K562 (cell line): ENCODE measurements around the gene PPP1R14C. TPM values are rescaled to one million over a fixed set of nuclear protein-coding genes. Genes with fewer than 3 reads are reported as not detected.
A peak's percentile ranks its signal among the peaks of the same experiment; 100 is the strongest.

ENCODE experiments used
- ARID2 ChIP-seq: fragments of 450-650 bp; IDR thresholded peaks from 2 replicates; pipeline ENCODE4 v1.6.1; 2017; ENCODE audit warnings: antibody characterized with exemption, mild to moderate bottlenecking
- BRF1 ChIP-seq: IDR thresholded peaks from 3 replicates; pipeline ENCODE4 v1.6.1; 2011; ENCODE audit warnings: borderline replicate concordance, mild to moderate bottlenecking; ENCODE audit not compliant: insufficient read length; ENCODE audit errors: extremely low read depth
- FOXK1 ChIP-seq: sonication (generic); formaldehyde crosslinking; IDR thresholded peaks from 2 replicates; pipeline ENCODE4 v1.8.0; 2022; ENCODE audit warnings: missing genetic modification reagents, mild to moderate bottlenecking, borderline replicate concordance
- HMGN3 ChIP-seq: IDR thresholded peaks from 2 replicates; pipeline ENCODE4 v1.6.1; 2011; ENCODE audit warnings: borderline replicate concordance, low read depth, mild to moderate bottlenecking, mixed read lengths, low read length; ENCODE audit not compliant: insufficient read length; ENCODE audit errors: extremely low read depth
- HNRNPLL ChIP-seq: fragments of 200-400 bp; formaldehyde crosslinking; IDR thresholded peaks from 2 replicates; pipeline ENCODE4 v1.6.1; 2017; ENCODE audit warnings: low read length, low read depth, mild to moderate bottlenecking; ENCODE audit not compliant: poor library complexity, severe bottlenecking
- NBN ChIP-seq: fragments of 450-650 bp; IDR thresholded peaks from 2 replicates; pipeline ENCODE4 v1.6.1; 2016; ENCODE audit warnings: low read depth, mild to moderate bottlenecking
- NKRF ChIP-seq: fragments of 450-650 bp; IDR thresholded peaks from 2 replicates; pipeline ENCODE4 v1.6.1; 2016; ENCODE audit warnings: borderline replicate concordance
- NR2C2 ChIP-seq, 2 experiments: fragments of 200-800 bp in 1 of 2; sonication (Bioruptor generic) in 1 of 2; sonication (generic) in 1 of 2; formaldehyde crosslinking in 1 of 2; IDR thresholded peaks; 2 replicates each; pipeline versions ENCODE4 v1.6.1 to v1.8.0; 2016 to 2022; ENCODE audit warnings: mild to moderate bottlenecking in 1 of 2, missing compliant biosample characterization in 1 of 2, missing genetic modification characterization in 1 of 2, missing genetic modification reagents in 1 of 2
- PCBP1 ChIP-seq: fragments of 200-400 bp; formaldehyde crosslinking; IDR thresholded peaks from 2 replicates; pipeline ENCODE4 v1.6.1; 2018; ENCODE audit warnings: mild to moderate bottlenecking, low read depth, low read length; ENCODE audit not compliant: poor library complexity, severe bottlenecking
- RBM15 ChIP-seq: fragments of 200-400 bp; formaldehyde crosslinking; IDR thresholded peaks from 2 replicates; pipeline ENCODE4 v1.6.1; 2018; ENCODE audit warnings: mild to moderate bottlenecking, low read length, moderate library complexity; ENCODE audit not compliant: insufficient read depth
- SMARCE1 ChIP-seq: fragments of 450-650 bp; IDR thresholded peaks from 2 replicates; pipeline ENCODE4 v1.7.1; 2016; ENCODE audit warnings: mild to moderate bottlenecking
- USF1 ChIP-seq: sonication (generic); formaldehyde crosslinking; IDR thresholded peaks from 2 replicates; pipeline ENCODE4 v1.9.0; 2022; ENCODE audit warnings: mild to moderate bottlenecking, missing genetic modification reagents
- ZBTB2 ChIP-seq: fragments of 450-650 bp; IDR thresholded peaks from 2 replicates; pipeline ENCODE4 v1.6.1; 2016; ENCODE audit warnings: antibody characterized with exemption
- ZNF644 ChIP-seq: fragments of 200-800 bp; sonication (Bioruptor generic); IDR thresholded peaks from 2 replicates; pipeline ENCODE4 v1.6.1; 2016; ENCODE audit warnings: low read depth, missing genetic modification characterization, missing compliant biosample characterization
- polyA plus RNA-seq, 8 experiments: library from polyadenylated mRNA; depleted of rRNA in 4 of 8; stranded (reverse) in 5 of 8; unstranded in 3 of 8; fragments of >200 nt; fragmentation: Nextera tagmentation in 2 of 8; fragmentation: Illumina TruSeq in 1 of 8; extraction: Ambion mirVana in 2 of 8; extraction: Trizol in 1 of 8; gene quantifications; 2 replicates each; pipeline versions ENCODE4 v1.2.1 to v1.2.3, GENCODE V29; 2011 to 2014; ENCODE audit warnings: inconsistent platforms in 1 of 8, missing spikeins in 1 of 8
- total RNA-seq, 7 experiments: library from RNA; depleted of rRNA in 6 of 7; stranded (reverse); fragments of >200 nt in 6 of 7; fragmentation: Illumina TruSeq in 2 of 7; extraction: Trizol in 2 of 7; gene quantifications; 2 replicates each; pipeline versions ENCODE4 v1.2.1 to v1.2.3, GENCODE V29; 2011 to 2021; ENCODE audit warnings: low replicate concordance in 1 of 7
- TF ChIP-seq, protein P1 (sequence below): sonication (generic); formaldehyde crosslinking; IDR thresholded peaks from 2 replicates; pipeline ENCODE4 v1.4.0; 2020; ENCODE audit warnings: mild to moderate bottlenecking, missing genetic modification reagents
- TF ChIP-seq, protein P2 (sequence below): fragments of 250-450 bp; sonication (Bioruptor Pico); IDR thresholded peaks from 2 replicates; pipeline ENCODE4 v1.9.0; 2021; ENCODE audit warnings: mild to moderate bottlenecking

The PPP1R14C gene
- total and polyA plus RNA-seq, 9 of the 15 experiments (the other 6 are each of a cell fraction or from before 2014, with no cell fraction given), result 4.5 to 16.6 (median 11.9) TPM

DNA sequence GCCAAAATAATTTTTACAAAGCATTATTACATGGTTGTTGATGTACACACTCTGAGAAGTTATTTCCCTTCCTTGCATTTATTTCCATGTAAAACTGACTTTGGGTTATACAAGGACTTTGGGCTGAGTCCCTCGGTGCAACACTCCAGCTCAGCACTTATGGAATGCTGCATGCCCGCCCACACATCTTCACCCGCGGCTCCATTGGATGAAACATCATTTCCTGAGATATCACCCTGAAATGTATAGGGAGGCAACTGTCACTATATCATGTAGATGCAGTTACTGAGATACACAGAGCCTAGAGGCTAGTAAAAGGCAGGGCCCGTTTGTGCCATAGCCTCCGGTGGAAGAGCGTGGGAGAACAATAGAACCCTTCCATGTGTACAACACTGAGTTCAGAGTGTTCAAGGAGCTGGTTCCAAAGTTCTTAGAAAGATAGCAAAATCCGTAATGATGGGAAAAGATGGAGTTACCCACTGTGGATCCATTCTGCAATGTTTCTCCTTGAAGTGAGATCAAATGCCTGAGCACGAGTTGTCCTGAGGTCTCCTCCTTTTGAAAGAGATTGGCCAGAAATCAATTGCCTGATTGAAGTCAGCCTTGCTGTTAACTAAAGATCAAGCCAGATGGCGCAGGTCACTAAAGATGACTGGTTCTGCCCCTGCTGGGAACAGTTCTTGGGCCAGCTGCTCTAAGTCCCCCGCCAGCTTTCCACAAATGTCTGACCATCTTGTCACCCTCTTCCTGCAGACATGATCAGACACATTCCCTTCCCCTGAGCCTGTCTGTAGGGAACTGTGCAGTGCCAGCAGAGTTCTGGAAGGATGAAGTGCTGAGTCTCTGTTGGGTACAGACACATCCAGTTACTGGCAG, 125.1 kb downstream of the PPP1R14C start (continued):
- 0 out of 2 replicates have a peak, but pooled peaks have one; percentile 50 for TF ChIP-seq ZBTB2
- TF ChIP-seq HMGN3, result no peak
- TF ChIP-seq BRF1, result no peak
- no peak for TF ChIP-seq FOXK1 (CRISPR knock-in tag)
- peak; percentile 33; the same call in 1 of the 2 replicates for TF ChIP-seq ARID2
- TF ChIP-seq NKRF, result no peak
- TF ChIP-seq HNRNPLL, result no peak
- TF ChIP-seq SMARCE1, result 0 out of 2 replicates have a peak, but pooled peaks have one; percentile 67
- no peak for TF ChIP-seq NR2C2 (CRISPR knock-in tag; IDR thresholded peaks at IDR 0.05)
- TF ChIP-seq NR2C2 (tag; IDR thresholded peaks at IDR 0.05), result peak; percentile 40; the same call in 1 of the 2 replicates
- TF ChIP-seq, protein P1, sequence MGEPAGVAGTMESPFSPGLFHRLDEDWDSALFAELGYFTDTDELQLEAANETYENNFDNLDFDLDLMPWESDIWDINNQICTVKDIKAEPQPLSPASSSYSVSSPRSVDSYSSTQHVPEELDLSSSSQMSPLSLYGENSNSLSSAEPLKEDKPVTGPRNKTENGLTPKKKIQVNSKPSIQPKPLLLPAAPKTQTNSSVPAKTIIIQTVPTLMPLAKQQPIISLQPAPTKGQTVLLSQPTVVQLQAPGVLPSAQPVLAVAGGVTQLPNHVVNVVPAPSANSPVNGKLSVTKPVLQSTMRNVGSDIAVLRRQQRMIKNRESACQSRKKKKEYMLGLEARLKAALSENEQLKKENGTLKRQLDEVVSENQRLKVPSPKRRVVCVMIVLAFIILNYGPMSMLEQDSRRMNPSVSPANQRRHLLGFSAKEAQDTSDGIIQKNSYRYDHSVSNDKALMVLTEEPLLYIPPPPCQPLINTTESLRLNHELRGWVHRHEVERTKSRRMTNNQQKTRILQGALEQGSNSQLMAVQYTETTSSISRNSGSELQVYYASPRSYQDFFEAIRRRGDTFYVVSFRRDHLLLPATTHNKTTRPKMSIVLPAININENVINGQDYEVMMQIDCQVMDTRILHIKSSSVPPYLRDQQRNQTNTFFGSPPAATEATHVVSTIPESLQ (CRISPR knock-in tag), result peak; percentile 10; the same call in 1 of the 2 replicates
- no peak for TF ChIP-seq RBM15
- TF ChIP-seq USF1, result no peak
- 0 out of 2 replicates have a peak, but pooled peaks have one; percentile 44 for TF ChIP-seq NBN
- peak; percentile 82 for TF ChIP-seq ZNF644 (tag)
- no peak for TF ChIP-seq PCBP1
- TF ChIP-seq, protein P2, sequence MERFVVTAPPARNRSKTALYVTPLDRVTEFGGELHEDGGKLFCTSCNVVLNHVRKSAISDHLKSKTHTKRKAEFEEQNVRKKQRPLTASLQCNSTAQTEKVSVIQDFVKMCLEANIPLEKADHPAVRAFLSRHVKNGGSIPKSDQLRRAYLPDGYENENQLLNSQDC (CRISPR knock-in tag), result no peak
